Activated T-helper 17 cell treated with anti-CD3 and anti-CD28 coated beads, Interleukin-2, amount 50 U/mL, for 72 hours (primary cell): Measurements from ENCODE around the gene THAP5. TPM values are rescaled to one million over a fixed set of nuclear protein-coding genes. Genes with fewer than 3 reads are reported as not detected.

Experiments
- ATAC-seq: fragments of 150-1000 bp; cut with Tn5 transposase; replicated peaks from 2 replicates; pipeline ENCODE4 v1.10.0; 2021; ENCODE audit warnings: mild to moderate bottlenecking, moderate library complexity
- H3K27ac Mint-ChIP-seq: one replicate; pipeline ENCODE4 v1.8.0; 2022; ENCODE audit warnings: mixed read lengths
- H3K27me3 Mint-ChIP-seq: one replicate; pipeline ENCODE4 v1.8.0; 2022; ENCODE audit warnings: mixed read lengths
- H3K36me3 Mint-ChIP-seq: one replicate; pipeline ENCODE4 v1.8.0; 2022; ENCODE audit warnings: low read depth, mild to moderate bottlenecking, mixed read lengths
- H3K4me1 Mint-ChIP-seq: one replicate; pipeline ENCODE4 v1.8.0; 2022; ENCODE audit warnings: mixed read lengths
- H3K4me3 Mint-ChIP-seq: one replicate; pipeline ENCODE4 v1.8.0; 2022; ENCODE audit warnings: mild to moderate bottlenecking, mixed read lengths
- H3K9me3 Mint-ChIP-seq: one replicate; pipeline ENCODE4 v1.8.0; 2022; ENCODE audit warnings: mixed read lengths
- total RNA-seq, 2 donors: library from RNA; stranded (reverse); gene quantifications; one replicate each; pipeline ENCODE4 v1.2.3, GENCODE V29; 2022

Gene THAP5
- total RNA-seq, 2 donors from 2014 or later, result 31.1 to 34.8 TPM

DNA sequence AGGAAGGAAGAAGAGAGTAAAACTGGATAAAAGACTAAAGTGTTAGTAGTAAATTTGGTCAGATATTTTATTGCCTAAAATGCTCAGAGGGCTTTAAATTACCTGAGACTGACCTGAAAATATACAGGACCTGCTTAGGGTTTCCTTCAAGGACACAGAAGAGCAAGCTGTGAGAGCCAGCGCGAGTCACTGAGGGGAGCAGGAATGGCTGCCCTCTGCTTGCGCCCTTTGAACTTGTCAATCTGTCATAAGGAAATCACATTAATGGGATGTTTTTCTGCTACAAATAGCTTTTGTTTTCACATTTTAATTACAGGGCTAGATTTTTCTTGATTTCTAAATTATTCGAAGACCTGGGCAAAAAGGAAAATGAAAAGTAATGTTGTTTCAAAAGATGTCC lies 27.1 kb upstream of the THAP5 start:
- H3K36me3 Mint-ChIP-seq, result no peaks in the 10 kb centered on the region
- no peaks in the 10 kb centered on the region for H3K4me1 Mint-ChIP-seq
- H3K4me3 Mint-ChIP-seq, result no peak overlapping the region
- no peak overlapping the region for H3K27ac Mint-ChIP-seq
- H3K9me3 Mint-ChIP-seq, result no peaks in the 10 kb centered on the region
- ATAC-seq, result peak; percentile 62
- peaks cover 20% of the 10 kb centered on the region for H3K27me3 Mint-ChIP-seq

GRCh38 chr7:108592646-108593201 lies 23.2 kb upstream of the THAP5 start:
- H3K27ac Mint-ChIP-seq, result no peak overlapping the region
- no peaks in the 10 kb centered on the region for H3K9me3 Mint-ChIP-seq
- ATAC-seq, result no peak
- no peaks in the 10 kb centered on the region for H3K36me3 Mint-ChIP-seq
- H3K4me1 Mint-ChIP-seq, result no peaks in the 10 kb centered on the region
- H3K27me3 Mint-ChIP-seq, result no peaks in the 10 kb centered on the region
- no peak overlapping the region for H3K4me3 Mint-ChIP-seq

DNA sequence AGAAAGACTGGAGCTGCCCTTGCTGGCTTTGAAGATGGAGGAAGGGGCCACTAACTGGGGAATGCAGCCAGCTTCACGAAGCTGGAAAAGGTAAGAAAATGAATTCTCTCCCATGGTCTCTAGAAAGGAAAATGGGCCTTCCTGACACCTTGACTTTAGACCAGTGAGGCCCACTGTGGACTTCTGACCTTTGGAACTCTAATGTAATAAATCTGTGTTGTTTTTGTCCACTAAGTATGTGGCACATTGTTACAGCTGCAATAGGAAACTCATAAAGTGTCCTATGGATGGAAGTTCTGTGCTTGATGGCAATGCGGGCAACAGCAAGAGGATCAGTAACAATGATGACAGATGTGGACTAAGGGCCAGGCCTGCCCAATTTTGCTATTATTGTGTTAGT lies 21.1 kb upstream of the THAP5 start:
- Mint-ChIP-seq H3K36me3 (no peaks in the 10 kb centered on the region), H3K9me3 (no peaks in the 10 kb centered on the region), H3K27ac (no peak overlapping the region), H3K4me1 (no peaks in the 10 kb centered on the region), H3K27me3 (no peaks in the 10 kb centered on the region), H3K4me3 (no peak overlapping the region)
- no peak for ATAC-seq

DNA sequence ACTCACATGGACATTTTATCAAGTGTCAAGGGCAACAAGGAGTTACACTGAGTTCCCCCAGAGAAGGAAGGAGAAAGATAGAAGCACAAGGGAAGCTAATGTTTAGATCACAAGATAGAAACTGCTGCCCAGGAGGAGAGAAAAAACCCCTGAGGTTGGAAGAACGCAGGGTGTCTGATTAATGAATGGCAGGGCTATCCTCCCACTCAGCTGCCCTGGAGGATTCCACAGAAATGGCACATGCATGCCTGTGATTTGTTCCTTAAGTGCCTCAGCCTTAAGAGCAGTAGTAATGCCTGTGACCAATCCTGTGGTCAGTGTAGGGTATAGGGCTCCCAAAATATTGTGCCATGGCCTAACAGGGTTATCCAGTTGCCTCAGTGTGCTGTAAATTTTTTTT lies 20.4 kb upstream of the THAP5 start:
- H3K4me3 Mint-ChIP-seq, result no peak overlapping the region
- H3K27me3 Mint-ChIP-seq, result no peaks in the 10 kb centered on the region
- no peaks in the 10 kb centered on the region for H3K36me3 Mint-ChIP-seq
- H3K27ac Mint-ChIP-seq, result no peak overlapping the region
- no peak for ATAC-seq
- H3K9me3 Mint-ChIP-seq, result no peaks in the 10 kb centered on the region
- H3K4me1 Mint-ChIP-seq, result no peaks in the 10 kb centered on the region

DNA sequence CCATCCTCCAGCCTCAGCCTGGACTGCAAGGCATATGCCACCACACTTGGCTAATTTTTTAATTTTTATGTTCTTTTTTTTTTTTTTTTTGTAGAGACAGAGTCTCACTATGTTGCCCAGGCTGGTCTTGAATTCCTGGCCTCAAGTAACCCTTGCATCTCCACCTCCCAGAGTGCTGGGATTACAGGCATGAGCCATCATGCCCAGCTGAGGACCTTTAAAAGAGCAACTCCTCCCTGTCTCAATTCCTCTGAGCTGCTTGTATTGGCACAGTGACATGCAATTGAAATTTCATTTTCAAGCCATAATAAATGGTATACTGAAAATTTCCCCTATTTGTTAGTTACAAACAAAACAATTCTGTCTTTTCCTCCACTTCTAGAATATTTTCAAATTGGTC lies 19.7 kb upstream of the THAP5 start:
- ATAC-seq, result no peak
- Mint-ChIP-seq H3K9me3 (no peaks in the 10 kb centered on the region), H3K4me1 (no peaks in the 10 kb centered on the region), H3K27me3 (no peaks in the 10 kb centered on the region), H3K4me3 (no peak overlapping the region), H3K36me3 (no peaks in the 10 kb centered on the region), H3K27ac (no peak overlapping the region)

DNA sequence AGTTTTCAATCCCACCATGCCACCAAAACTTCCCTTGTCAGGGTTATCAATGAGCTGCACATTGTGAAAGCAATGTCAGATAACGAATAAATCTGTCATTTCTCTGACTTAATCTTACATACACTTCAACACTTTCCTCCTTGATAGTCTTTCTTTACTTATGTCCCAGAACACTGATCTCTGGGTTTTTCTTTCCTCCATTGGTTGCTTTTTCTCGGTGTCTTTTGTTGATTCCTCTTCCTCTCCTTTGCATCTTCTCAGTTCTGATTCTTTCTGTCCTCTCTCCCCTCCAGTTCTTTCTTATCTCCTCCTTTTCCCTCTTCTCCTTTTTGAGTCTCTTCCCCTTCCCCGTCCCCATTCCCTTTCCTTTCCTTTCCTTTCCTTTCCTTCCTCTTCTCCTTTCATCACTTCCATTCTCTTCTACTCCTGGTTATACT lies 16.8 kb upstream of the THAP5 start:
- Mint-ChIP-seq H3K27ac (no peak overlapping the region), H3K36me3 (no peaks in the 10 kb centered on the region), H3K4me1 (no peaks in the 10 kb centered on the region), H3K4me3 (no peak overlapping the region), H3K27me3 (no peaks in the 10 kb centered on the region), H3K9me3 (no peaks in the 10 kb centered on the region)
- no peak for ATAC-seq

GRCh38 chr7:108585843-108586242 lies 16.3 kb upstream of the THAP5 start:
- no peak for ATAC-seq

GRCh38 chr7:108584211-108584610 lies 14.7 kb upstream of the THAP5 start:
- Mint-ChIP-seq H3K4me3 (no peak overlapping the region), H3K27me3 (no peaks in the 10 kb centered on the region), H3K4me1 (no peaks in the 10 kb centered on the region), H3K9me3 (no peaks in the 10 kb centered on the region), H3K27ac (no peak overlapping the region), H3K36me3 (peaks cover 7% of the 10 kb centered on the region)
- no peak for ATAC-seq

More at GRCh38 chr7:108585843-108586242, 16.3 kb upstream of the THAP5 start:
- no peak overlapping the region for H3K27ac Mint-ChIP-seq
- no peaks in the 10 kb centered on the region for H3K36me3 Mint-ChIP-seq
- no peaks in the 10 kb centered on the region for H3K4me1 Mint-ChIP-seq
- H3K9me3 Mint-ChIP-seq, result no peaks in the 10 kb centered on the region
- no peaks in the 10 kb centered on the region for H3K27me3 Mint-ChIP-seq
- H3K4me3 Mint-ChIP-seq, result no peak overlapping the region

GRCh38 chr7:108581655-108582491 lies 12.4 kb upstream of the THAP5 start:
- no peak for ATAC-seq
- H3K4me1 Mint-ChIP-seq, result peaks cover 2% of the 10 kb centered on the region
- H3K4me3 Mint-ChIP-seq, result no peak overlapping the region
- H3K9me3 Mint-ChIP-seq, result no peaks in the 10 kb centered on the region
- H3K27ac Mint-ChIP-seq, result no peak overlapping the region
- H3K27me3 Mint-ChIP-seq, result no peaks in the 10 kb centered on the region
- H3K36me3 Mint-ChIP-seq, result peaks cover 28% of the 10 kb centered on the region

DNA sequence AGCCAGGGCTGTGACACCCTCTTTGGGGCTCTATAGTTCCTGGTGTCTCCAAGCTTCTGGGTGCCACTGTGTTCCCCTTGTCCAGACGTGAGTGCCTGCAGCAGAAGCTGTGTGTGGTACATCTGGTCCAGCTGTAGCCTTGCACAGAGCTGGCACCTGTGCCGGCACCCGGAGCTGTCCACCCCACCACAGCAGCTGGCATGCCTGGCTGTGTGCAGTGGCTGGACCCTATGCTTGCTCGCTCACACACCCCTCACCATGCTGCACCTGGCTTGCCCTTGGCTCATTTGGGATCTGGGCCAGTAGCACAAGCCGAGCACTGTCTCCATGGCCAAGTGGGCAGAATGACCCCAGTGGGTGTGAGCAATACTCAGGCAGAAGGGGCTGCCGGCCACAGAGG lies 10.8 kb upstream of the THAP5 start:
- ATAC-seq, result no peak
- no peak overlapping the region for H3K27ac Mint-ChIP-seq
- no peak overlapping the region for H3K4me3 Mint-ChIP-seq
- H3K4me1 Mint-ChIP-seq, result peaks cover 13% of the 10 kb centered on the region
- no peaks in the 10 kb centered on the region for H3K27me3 Mint-ChIP-seq
- H3K9me3 Mint-ChIP-seq, result no peaks in the 10 kb centered on the region
- H3K36me3 Mint-ChIP-seq, result peaks cover 44% of the 10 kb centered on the region

DNA sequence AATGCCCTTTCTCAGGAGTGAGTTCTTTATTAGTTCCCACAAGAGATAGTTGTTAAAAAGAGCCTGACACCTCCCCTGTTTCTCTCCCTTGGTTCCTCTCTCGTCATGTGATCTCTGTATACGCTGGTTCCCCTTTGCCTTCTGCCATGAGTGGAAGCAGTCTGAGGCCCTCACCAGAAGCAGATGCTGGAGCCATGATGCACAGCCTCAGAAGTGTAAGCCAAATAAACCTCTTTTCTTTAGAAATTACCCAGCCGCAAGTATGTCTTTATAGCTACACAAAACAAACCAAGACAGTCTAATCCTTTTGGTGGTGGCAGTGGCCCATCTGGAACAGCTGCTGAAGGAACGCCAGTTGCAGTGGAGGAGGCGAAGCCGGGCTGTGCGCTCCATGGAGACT lies 9.4 kb upstream of the THAP5 start:
- no peaks in the 10 kb centered on the region for H3K27me3 Mint-ChIP-seq
- H3K27ac Mint-ChIP-seq, result no peak overlapping the region
- H3K9me3 Mint-ChIP-seq, result no peaks in the 10 kb centered on the region
- no peak overlapping the region for H3K4me3 Mint-ChIP-seq
- peaks cover 57% of the 10 kb centered on the region for H3K36me3 Mint-ChIP-seq
- peaks cover 16% of the 10 kb centered on the region for H3K4me1 Mint-ChIP-seq
- ATAC-seq, result no peak

GRCh38 chr7:108576116-108576515 lies 6.6 kb upstream of the THAP5 start:
- peak overlapping the region; percentile 0 for H3K27ac Mint-ChIP-seq
- no peak overlapping the region for H3K4me3 Mint-ChIP-seq
- H3K36me3 Mint-ChIP-seq, result peaks cover 85% of the 10 kb centered on the region
- ATAC-seq, result no peak
- no peaks in the 10 kb centered on the region for H3K9me3 Mint-ChIP-seq
- H3K27me3 Mint-ChIP-seq, result no peaks in the 10 kb centered on the region
- peaks cover 20% of the 10 kb centered on the region for H3K4me1 Mint-ChIP-seq

- peaks cover 95% of the 10 kb centered on the region for H3K36me3 Mint-ChIP-seq
- peaks cover 20% of the 10 kb centered on the region for H3K4me1 Mint-ChIP-seq
- H3K27ac Mint-ChIP-seq, result no peak overlapping the region
- no peak overlapping the region for H3K4me3 Mint-ChIP-seq
- H3K27me3 Mint-ChIP-seq, result no peaks in the 10 kb centered on the region
- no peak for ATAC-seq
- H3K9me3 Mint-ChIP-seq, result no peaks in the 10 kb centered on the region
These were observed 5.7 kb upstream of the THAP5 start for GRCh38 chr7:108575156-108575555.

- Mint-ChIP-seq H3K27ac (no peak overlapping the region), H3K36me3 (peaks cover 95% of the 10 kb centered on the region), H3K9me3 (no peaks in the 10 kb centered on the region), H3K4me3 (peak overlapping the region; percentile 44), H3K4me1 (peaks cover 20% of the 10 kb centered on the region), H3K27me3 (no peaks in the 10 kb centered on the region)
- no peak for ATAC-seq
These were observed 3.0 kb upstream of the THAP5 start for GRCh38 chr7:108572480-108572879.

DNA sequence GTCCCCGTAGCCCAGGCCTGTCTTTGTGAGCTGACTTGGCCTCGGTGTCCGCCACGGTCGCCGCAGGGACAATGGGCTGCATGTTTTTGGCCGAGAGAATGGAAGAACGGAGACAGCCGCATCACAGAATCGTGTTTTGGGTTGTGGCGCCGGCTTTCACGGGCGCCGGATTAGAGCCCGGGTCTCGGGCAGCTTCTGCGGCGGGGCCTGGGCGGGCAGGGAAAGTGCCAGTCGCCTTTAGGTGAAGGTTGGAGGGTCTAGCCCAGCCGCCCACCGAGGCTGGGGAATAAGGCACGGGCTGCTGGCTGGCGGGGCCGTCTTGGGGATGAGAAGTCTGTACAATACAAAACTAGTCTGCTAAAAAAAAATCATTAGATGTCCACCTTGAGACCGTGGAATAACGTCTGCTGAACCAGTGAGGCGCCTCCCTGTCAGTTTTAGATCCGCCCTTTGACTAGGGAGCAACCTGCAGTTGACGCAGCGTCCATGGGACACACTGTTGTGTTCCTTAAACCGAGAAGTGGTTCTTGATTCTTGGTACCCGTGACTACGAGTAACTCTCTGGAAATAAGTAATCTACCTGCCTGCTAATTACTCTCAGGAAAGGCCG lies 745 bp upstream of the THAP5 start:
- H3K36me3 Mint-ChIP-seq, result peaks cover 90% of the 10 kb centered on the region

More for the DNA sequence above, 745 bp upstream of the THAP5 start:
- peak; percentile 37 for ATAC-seq
- no peaks in the 10 kb centered on the region for H3K27me3 Mint-ChIP-seq
- H3K4me3 Mint-ChIP-seq, result peak overlapping the region; percentile 97
- peak overlapping the region; percentile 100 for H3K27ac Mint-ChIP-seq
- H3K9me3 Mint-ChIP-seq, result no peaks in the 10 kb centered on the region
- H3K4me1 Mint-ChIP-seq, result peaks cover 7% of the 10 kb centered on the region
